Epithelial cell of esophagus (primary cell): Measurements from ENCODE around the gene PER2.
A peak's percentile ranks its signal among the peaks of the same experiment; 100 is the strongest.

Source experiments
- DNase-seq: peaks from one replicate; pipeline ENCODE4 v3.0.0; 2010; ENCODE audit warnings: low read depth
- H3K4me3 ChIP-seq: 2 replicates; pipeline ENCODE4 v1.5.1; 2011; ENCODE audit warnings: mild to moderate bottlenecking, low read length, control low read depth
- CTCF ChIP-seq: IDR thresholded peaks from 2 replicates; pipeline ENCODE4 v1.5.1; 2011; ENCODE audit warnings: low read depth, mild to moderate bottlenecking, low read length, control low read depth, inconsistent platforms; ENCODE audit not compliant: insufficient read depth; ENCODE audit errors: missing control alignments

Gene PER2

GRCh38 chr2:238271061-238271554, 17.3 kb downstream of the PER2 start:
- no peak for TF ChIP-seq CTCF
- DNase-seq = no peak
- H3K4me3 ChIP-seq = no peak overlapping the region

- TF ChIP-seq CTCF = no peak
- no peak for DNase-seq
- H3K4me3 ChIP-seq = no peak overlapping the region
Measured at GRCh38 chr2:238270606-238271005, 17.8 kb downstream of the PER2 start.

GRCh38 chr2:238269741-238270140, 18.7 kb downstream of the PER2 start:
- DNase-seq = peak; percentile 57
- TF ChIP-seq CTCF = no peak
- no peak overlapping the region for H3K4me3 ChIP-seq

GRCh38 chr2:238267884-238268680, 20.3 kb downstream of the PER2 start:
- DNase-seq = no peak
- H3K4me3 ChIP-seq = no peak overlapping the region
- peak; percentile 27 for TF ChIP-seq CTCF

- H3K4me3 ChIP-seq = no peak overlapping the region
- peak; percentile 93 for DNase-seq
- no peak for TF ChIP-seq CTCF
Measured at GRCh38 chr2:238267341-238267710, 21.1 kb downstream of the PER2 start.

GRCh38 chr2:238265605-238266004, 22.8 kb downstream of the PER2 start:
- no peak overlapping the region for H3K4me3 ChIP-seq
- no peak for TF ChIP-seq CTCF
- DNase-seq = no peak

- DNase-seq = no peak
- TF ChIP-seq CTCF = no peak
- no peak overlapping the region for H3K4me3 ChIP-seq
Measured at GRCh38 chr2:238264072-238264460, 24.3 kb downstream of the PER2 start.
